Activated CD4-positive, alpha-beta T cell treated with anti-CD3 and anti-CD28 coated beads, Interleukin-2, amount 50 U/mL, for 16 hours (primary cell): ENCODE results near the gene PI4KA.
A peak's percentile ranks its signal among the peaks of the same experiment; 100 is the strongest.
"Not testable (repeated sequence)": the region's sequence is repeated elsewhere in the genome, so short reads cannot be mapped to it uniquely, and the experiment has no call there.

Source experiments
- DNase-seq: peaks from one replicate; pipeline ENCODE4 v3.0.0-alpha.2; 2020

The PI4KA gene

DNA sequence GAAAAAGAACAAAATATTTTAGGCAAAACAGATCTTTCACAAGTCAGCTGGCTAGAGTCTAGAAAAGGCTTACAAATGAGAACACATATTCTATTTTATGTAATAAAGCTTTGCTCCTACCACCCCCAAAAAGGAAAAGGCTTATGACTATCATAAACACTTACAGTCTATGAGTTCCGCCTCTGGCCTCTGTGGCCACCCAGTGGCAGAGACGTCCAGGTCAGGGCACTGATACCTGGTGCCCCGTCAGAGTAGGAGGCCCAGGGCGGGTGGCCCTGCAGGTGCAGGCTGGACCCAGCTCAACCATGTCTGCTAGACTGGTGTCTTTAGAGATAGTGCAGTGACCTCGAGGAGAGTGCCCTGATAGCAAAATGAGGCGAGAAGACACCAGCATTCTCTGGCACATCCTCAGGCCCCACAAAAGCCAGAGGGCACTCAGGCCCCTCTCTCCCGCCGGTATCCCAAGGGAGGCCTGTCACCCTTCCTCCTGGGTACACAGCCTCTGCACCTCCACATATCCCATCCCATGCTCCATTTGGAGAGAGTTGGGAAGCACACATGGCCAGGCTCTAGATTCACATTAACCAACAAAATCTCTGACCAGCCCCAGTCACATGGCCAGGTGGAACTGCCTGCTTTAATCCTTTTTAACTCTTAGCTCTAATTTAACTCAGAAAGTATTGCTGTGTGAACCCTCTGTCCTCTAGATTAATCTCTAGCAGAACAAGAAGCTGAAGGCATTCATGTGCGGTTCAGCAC is 112.0 kb downstream of the PI4KA start:
- no peak for DNase-seq

GRCh38 chr22:20745119-20745518 is 113.5 kb downstream of the PI4KA start:
- DNase-seq, result no peak

DNA sequence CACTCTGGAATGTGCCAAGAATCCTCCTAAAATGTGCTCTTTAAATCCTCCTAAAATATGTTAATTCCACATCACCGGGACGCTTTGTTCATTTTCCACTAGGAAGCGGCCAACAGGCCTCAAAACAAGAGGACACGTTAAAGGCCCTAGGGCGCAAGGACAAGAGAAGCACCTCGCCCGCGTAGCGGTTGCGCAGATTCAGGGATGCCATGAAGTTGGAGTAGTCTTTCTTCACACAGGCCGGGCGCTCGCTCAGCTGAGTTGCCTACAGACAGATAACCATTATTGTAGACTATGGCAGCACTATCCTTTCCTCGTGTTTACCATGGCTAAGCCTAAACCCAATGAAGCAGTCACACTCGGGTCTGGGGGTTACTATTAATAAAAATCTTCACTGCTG is 114.2 kb downstream of the PI4KA start:
- no peak for DNase-seq

DNA sequence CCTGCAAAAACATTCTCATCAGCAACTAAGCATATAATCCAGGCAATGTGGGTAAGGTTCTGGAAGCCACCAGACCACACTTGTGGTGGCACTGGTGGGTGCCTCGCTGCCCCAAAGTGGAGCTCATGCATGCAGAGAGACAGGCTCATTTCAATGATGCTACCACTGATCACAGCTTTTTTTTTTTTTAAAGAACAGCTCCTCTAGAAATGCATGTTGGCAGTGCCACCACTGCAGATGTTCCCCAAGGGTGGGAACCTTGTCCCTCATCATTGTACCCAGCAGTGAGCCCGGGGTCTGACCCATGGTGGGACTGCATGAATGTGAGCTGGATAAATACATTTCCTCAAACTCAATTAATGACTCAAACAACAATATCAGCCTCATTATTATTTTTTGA is 115.8 kb downstream of the PI4KA start:
- no peak for DNase-seq

- DNase-seq, result peak; percentile 22
Observed at GRCh38 chr22:20741634-20742581, 116.7 kb downstream of the PI4KA start.

DNA sequence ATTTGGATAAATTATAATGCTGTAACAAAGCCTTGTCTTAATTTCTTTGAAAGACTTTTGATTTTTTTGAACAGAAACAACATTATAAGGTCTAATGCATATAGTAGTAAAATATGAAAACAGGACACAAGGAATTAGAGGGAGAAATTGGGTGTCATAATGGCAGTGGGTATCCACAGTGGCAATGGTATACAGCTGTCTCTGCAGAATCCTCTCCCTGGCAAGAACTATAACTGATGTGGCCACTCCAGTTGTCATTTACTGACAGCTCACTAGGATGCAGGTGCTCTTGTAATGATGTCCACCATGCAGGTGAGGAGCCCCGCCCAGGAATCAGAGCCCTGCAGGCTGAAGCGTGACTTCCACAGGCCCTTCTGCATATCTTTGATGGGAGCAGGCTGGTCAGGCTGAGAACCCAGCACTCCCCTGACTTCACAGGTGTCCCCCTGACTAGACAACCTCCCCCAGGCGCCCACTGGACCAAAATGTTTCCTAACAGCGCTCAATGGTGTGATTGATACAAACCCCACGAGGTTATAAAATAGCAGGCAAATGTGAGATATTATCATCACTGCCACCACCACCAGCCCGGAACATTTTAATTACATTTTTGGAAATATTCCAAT is 117.5 kb downstream of the PI4KA start:
- no peak for DNase-seq

- DNase-seq, result no peak
Observed at GRCh38 chr22:20740222-20740951, 118.2 kb downstream of the PI4KA start.

GRCh38 chr22:20738394-20739089 is 120.1 kb downstream of the PI4KA start:
- DNase-seq, result no peak

- not testable (repeated sequence) for DNase-seq
Observed at GRCh38 chr22:20736891-20737290, 121.7 kb downstream of the PI4KA start.

GRCh38 chr22:20735356-20736162 is 123.1 kb downstream of the PI4KA start:
- DNase-seq, result not testable (repeated sequence)

- DNase-seq, result not testable (repeated sequence)
Observed at GRCh38 chr22:20732431-20732830, 126.2 kb downstream of the PI4KA start.

DNA sequence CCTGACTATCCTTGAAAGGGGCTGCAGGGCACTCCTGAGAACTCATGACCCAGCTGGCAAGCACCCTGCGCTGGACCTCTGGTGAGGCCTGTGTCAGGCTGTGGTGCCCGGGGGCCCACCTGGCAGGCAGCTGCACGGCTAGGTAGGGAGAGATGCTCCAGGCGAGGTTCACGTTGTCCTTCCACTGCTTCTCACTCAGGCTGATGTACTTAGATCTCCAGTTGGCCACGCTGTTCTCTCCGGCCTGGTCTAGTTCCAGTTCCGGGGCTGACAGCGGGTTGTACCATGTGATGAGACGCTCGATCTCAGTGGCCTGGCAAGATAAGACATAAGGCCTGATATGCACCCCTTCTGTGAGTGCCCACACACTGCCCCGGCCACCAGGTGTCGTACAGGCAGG is 129.4 kb downstream of the PI4KA start:
- DNase-seq, result no peak

DNA sequence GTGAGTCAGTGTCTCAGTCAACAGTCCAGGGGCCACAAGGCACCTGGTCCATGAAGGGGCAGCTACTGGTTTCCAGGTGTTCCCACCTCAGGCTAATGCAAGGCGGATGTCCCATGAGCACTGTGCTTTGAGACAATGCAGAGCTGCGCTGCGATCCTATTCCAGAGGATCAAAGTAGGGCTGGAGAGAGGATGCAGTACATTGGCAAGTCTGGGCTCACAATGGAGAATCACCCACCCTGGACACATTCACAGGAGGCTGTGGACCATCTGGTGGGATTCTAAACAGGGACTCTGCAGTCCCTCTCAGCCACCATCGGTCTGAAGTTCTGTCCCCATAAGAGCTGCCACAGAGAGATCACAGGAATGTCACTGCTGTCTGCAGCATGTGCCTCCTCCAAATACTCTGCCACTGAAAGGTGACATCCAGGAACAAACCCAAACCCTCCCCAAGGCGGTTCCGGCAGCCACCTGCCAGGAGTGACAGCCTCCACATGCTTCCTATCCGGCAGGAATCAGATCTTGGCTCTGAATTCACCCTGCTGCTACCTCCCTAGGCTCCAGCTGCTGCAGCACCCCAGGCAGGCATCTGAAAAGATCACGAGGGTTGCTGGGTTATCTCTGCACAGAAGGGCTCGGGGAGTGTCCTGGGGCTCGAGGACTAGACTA is 130.0 kb downstream of the PI4KA start:
- DNase-seq, result no peak

DNA sequence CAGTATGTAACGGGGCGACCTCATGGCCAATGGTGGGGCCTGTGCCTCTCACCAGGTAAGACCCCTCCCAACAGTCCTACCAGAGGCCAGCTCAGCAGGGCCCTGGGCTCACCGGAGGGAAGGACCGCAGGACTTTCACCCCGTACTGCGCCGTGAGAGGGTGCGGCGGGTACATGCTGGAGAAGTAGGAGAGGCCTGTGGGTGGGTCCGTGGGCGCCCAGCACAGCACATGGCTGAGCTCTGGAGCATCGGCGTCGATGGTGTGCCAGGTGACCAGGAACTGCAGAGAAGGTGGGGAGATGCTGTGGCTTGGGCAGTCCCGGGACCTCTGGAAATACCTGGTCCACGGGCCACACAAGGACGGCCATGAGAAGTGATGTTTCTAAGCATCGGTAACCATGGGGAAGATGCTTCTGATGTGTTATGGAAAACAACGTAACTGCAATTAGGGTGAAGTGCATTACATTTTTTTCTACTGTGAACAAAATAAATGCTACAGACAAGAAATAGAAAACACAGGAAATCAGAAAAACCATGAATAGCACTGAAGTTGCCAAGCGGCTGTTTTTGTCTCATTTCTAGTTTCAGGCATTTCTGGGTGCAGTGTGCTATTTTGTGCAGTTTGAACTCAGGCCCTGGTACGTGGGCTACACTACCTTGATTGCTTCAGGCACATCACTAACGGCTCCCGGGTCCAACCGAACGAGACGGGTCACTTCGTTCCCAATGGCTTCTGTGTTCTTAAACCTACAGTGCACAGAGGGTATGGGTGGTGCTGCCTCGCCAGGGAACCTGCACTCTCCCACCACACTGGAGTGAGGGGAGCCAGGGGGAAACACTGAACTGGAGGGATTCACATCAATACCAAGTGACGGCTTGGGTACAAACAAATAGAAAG is 131.2 kb downstream of the PI4KA start:
- DNase-seq, result no peak

DNA sequence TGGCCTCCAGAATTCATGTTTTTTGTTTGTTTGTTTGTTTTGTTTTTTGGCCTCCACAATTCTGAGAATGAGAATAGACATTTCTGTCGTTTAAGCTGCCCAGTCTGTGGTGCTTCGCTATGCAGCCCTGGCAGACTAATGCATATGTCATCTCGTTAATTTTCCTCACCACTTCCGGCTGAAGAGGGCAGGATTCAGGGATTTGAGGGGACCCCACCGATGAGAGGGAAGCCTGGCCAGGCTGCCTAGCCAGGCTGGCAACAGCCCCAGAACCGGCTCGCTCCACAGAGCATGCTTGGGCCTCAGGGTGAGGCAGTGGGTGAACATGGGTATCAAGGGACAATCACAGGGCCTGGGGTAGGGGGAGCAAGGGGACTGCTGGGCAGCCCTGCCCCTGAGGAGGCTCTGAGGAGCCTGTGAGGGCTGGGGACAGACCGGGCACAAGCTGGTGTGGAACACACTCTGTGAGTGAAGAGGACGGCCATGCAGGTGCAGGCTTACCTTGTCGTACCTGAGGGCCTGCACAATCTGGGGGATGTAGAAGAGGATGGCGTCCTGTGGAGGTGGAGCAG is 132.5 kb downstream of the PI4KA start:
- no peak for DNase-seq

DNA sequence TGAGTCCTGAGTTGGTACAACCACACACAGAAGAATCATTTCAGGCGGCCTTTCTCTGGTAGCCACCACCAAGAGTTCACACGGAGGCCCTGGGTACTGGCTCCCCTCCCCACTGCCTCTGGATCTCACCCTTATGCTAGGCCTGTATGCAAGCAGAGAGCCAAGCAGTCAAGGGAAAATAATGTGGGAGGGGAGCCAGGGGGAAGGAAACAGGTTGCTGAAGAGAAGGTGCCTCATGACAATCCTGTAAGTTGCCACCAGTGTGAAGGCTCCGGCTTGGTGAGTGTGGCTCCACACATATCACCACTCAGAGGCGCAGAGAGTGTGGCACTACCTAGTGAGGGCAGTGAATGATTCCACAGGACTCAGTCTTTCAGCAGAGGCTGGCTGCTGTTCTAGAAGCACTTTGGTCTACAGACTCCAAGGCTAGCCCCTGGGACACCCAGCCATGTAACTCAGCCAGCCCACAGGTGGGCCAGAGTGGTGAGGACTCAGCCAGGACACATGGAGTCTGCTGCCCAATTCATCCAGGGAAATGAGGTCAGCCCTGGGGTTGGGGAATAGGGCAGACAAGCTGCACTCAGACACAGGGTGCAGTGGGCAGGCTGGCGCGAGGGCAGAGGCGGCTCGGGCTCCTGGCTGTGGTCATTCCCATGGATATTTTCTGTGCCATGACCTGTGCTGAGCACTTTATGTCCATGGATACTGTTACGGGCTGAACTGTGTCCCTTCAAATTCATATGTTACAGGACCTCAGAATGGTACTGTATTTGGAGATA is 133.7 kb downstream of the PI4KA start:
- DNase-seq, result no peak

- DNase-seq, result no peak
Observed at GRCh38 chr22:20721409-20722218, 137.0 kb downstream of the PI4KA start.
